ENCODE measurements around the gene CCDC88C.

- no peak for TF ChIP-seq CTCF (IDR thresholded peaks at IDR 0.05)
- TF ChIP-seq POLR2A (IDR thresholded peaks at IDR 0.05): no peak
Observed at GRCh38 chr14:91381801-91382670, 35.6 kb downstream of the CCDC88C start.
